GM23338 (cell line): ENCODE measurements around the gene MROH2A. TPM values are rescaled to one million over a fixed set of nuclear protein-coding genes. Genes with fewer than 3 reads are reported as not detected.

Experiments used
- ATAC-seq: fragments of 200-7000 bp; cut with Tn5 transposase; 3 replicates; pipeline ENCODE4 v1.9.1; 2020
- DNase-seq: peaks from one replicate; pipeline ENCODE4 v3.0.0-alpha.2; 2015; ENCODE audit warnings: low spot score
- H2AFZ ChIP-seq: fragments of 200-600 bp; sonication (generic); 2 replicates; pipeline ENCODE4 v1.8.0; 2016; ENCODE audit warnings: antibody characterized with exemption, mild to moderate bottlenecking, moderate library complexity
- H3F3A ChIP-seq: fragments of 200-600 bp; sonication (generic); replicated peaks from 2 replicates; pipeline ENCODE4 v1.8.0; 2017; ENCODE audit warnings: antibody characterized with exemption, mixed run types, low read depth
- H3K27ac ChIP-seq: fragments of 200-600 bp; sonication (generic); 2 replicates; pipeline ENCODE4 v1.6.1; 2016; ENCODE audit warnings: low read depth
- H3K27me3 ChIP-seq: fragments of 200-600 bp; sonication (generic); 2 replicates; pipeline ENCODE4 v1.8.0; 2016; ENCODE audit warnings: mild to moderate bottlenecking, mixed run types, moderate library complexity; ENCODE audit not compliant: insufficient read depth
- H3K36me3 ChIP-seq: fragments of 200-600 bp; sonication (generic); 2 replicates; pipeline ENCODE4 v1.8.0; 2016; ENCODE audit warnings: mild to moderate bottlenecking; ENCODE audit not compliant: insufficient read depth
- H3K4me1 ChIP-seq: fragments of 200-600 bp; sonication (generic); 2 replicates; pipeline ENCODE4 v1.8.0; 2016; ENCODE audit warnings: mild to moderate bottlenecking, moderate library complexity; ENCODE audit not compliant: insufficient read depth
- H3K4me2 ChIP-seq: fragments of 200-600 bp; sonication (generic); 2 replicates; pipeline ENCODE4 v1.7.1; 2017; ENCODE audit warnings: mixed run types
- H3K4me3 ChIP-seq: fragments of 200-600 bp; sonication (generic); 2 replicates; pipeline ENCODE4 v1.6.1; 2016; ENCODE audit warnings: mixed run types
- H3K79me2 ChIP-seq: fragments of 200-600 bp; sonication (generic); replicated peaks from 2 replicates; pipeline ENCODE4 v1.8.0; 2017; ENCODE audit warnings: mild to moderate bottlenecking; ENCODE audit not compliant: insufficient read depth
- H3K9me2 ChIP-seq: fragments of 200-600 bp; sonication (generic); 2 replicates; pipeline ENCODE4 v1.8.0; 2017; ENCODE audit not compliant: insufficient read depth
- H4K20me1 ChIP-seq: fragments of 200-600 bp; sonication (generic); replicated peaks from 2 replicates; pipeline ENCODE4 v1.8.0; 2017; ENCODE audit warnings: mild to moderate bottlenecking; ENCODE audit not compliant: insufficient read depth
- H3K27ac Mint-ChIP-seq: 2 replicates; pipeline ENCODE4 v1.8.0; 2020; ENCODE audit warnings: inconsistent platforms, mild to moderate bottlenecking, moderate library complexity, mixed read lengths
- H3K27me3 Mint-ChIP-seq: 3 replicates; pipeline ENCODE4 v1.8.0; 2022; ENCODE audit warnings: low read depth, mild to moderate bottlenecking, moderate library complexity, mixed read lengths, inconsistent platforms; ENCODE audit not compliant: insufficient read depth, poor library complexity
- H3K36me3 Mint-ChIP-seq: 3 replicates; pipeline ENCODE4 v1.8.0; 2021; ENCODE audit warnings: low read depth, mild to moderate bottlenecking, inconsistent platforms, moderate library complexity, mixed read lengths
- H3K4me1 Mint-ChIP-seq: 3 replicates; pipeline ENCODE4 v1.8.0; 2020; ENCODE audit warnings: mild to moderate bottlenecking, inconsistent platforms, mixed read lengths
- H3K4me3 Mint-ChIP-seq: 3 replicates; pipeline ENCODE4 v1.8.0; 2021; ENCODE audit warnings: moderate library complexity, mild to moderate bottlenecking, inconsistent platforms, mixed read lengths
- H3K9me3 Mint-ChIP-seq: 3 replicates; pipeline ENCODE4 v1.8.0; 2020; ENCODE audit warnings: moderate library complexity, mild to moderate bottlenecking, inconsistent platforms, mixed read lengths
- CREB1 ChIP-seq: fragments of 250-450 bp; sonication (Bioruptor Pico); IDR thresholded peaks from 2 replicates; pipeline ENCODE4 v1.5.0; 2020; ENCODE audit warnings: low read depth, mild to moderate bottlenecking, moderate library complexity
- CTCF ChIP-seq, 2 experiments: fragments of 200-600 bp in 1 of 2; sonication (generic) in 1 of 2; conservative IDR thresholded peaks; 2 replicates each; pipeline versions ENCODE4 v1.5.1 to v1.6.1; 2016 to 2017; ENCODE audit warnings: antibody characterized with exemption in 2 of 2, low read depth in 2 of 2, mild to moderate bottlenecking in 2 of 2, moderate library complexity in 1 of 2
- ETS1 ChIP-seq: IDR thresholded peaks from 2 replicates; pipeline ENCODE4 v1.6.1; 2016; ENCODE audit warnings: antibody characterized with exemption
- EZH2 ChIP-seq: fragments of 200-600 bp; sonication (generic); IDR thresholded peaks from one replicate; pipeline ENCODE4 v1.8.0; 2017; ENCODE audit warnings: antibody characterized with exemption, mild to moderate bottlenecking, low read depth; ENCODE audit not compliant: unreplicated experiment
- EZH2phosphoT487 ChIP-seq: fragments of 200-600 bp; sonication (generic); IDR thresholded peaks from one replicate; pipeline ENCODE4 v1.8.1; 2018; ENCODE audit warnings: antibody characterized with exemption; ENCODE audit not compliant: unreplicated experiment
- JUNB ChIP-seq: IDR thresholded peaks from one replicate; pipeline ENCODE4 v1.6.1; 2016; ENCODE audit warnings: antibody characterized with exemption; ENCODE audit not compliant: unreplicated experiment
- NANOG ChIP-seq: IDR thresholded peaks from 2 replicates; pipeline ENCODE4 v1.6.1; 2016; ENCODE audit warnings: antibody characterized with exemption, borderline replicate concordance
- POLR2AphosphoS5 ChIP-seq: IDR thresholded peaks from 2 replicates; pipeline ENCODE4 v1.6.1; 2016; ENCODE audit warnings: antibody characterized with exemption, low read depth
- REST ChIP-seq: IDR thresholded peaks from one replicate; pipeline ENCODE4 v1.6.1; 2018; ENCODE audit warnings: antibody characterized with exemption; ENCODE audit not compliant: unreplicated experiment
- STAT1 ChIP-seq: IDR thresholded peaks from one replicate; pipeline ENCODE4 v1.6.1; 2016; ENCODE audit warnings: antibody characterized with exemption; ENCODE audit not compliant: unreplicated experiment
- ZNF114 ChIP-seq: fragments of 250-450 bp; sonication (Bioruptor Pico); IDR thresholded peaks from 2 replicates; pipeline ENCODE4 v1.5.0; 2020; ENCODE audit warnings: mild to moderate bottlenecking, moderate library complexity
- ZNF331 ChIP-seq: fragments of 250-450 bp; sonication (Bioruptor Pico); IDR thresholded peaks from 2 replicates; pipeline ENCODE4 v1.5.0; 2020; ENCODE audit warnings: low read depth, mild to moderate bottlenecking, moderate library complexity
- polyA plus RNA-seq: library from polyadenylated mRNA; unstranded; fragments of >200 nt; fragmentation: Nextera tagmentation; extraction: Ambion mirVana; gene quantifications from 2 replicates; pipeline ENCODE4 v1.2.1, GENCODE V29; 2016
- total RNA-seq: library from RNA; depleted of rRNA; stranded (reverse); fragments of >200 nt; shearing (Covaris generic); gene quantifications from 2 replicates; pipeline ENCODE4 v1.2.3, GENCODE V29; 2014
- TF ChIP-seq, protein P1 (sequence below): fragments of 250-450 bp; sonication (Bioruptor Pico); IDR thresholded peaks from 2 replicates; pipeline ENCODE4 v1.5.0; 2020; ENCODE audit warnings: mild to moderate bottlenecking, moderate library complexity

MROH2A gene
- total and polyA plus RNA-seq, 2 experiments from 2014 or later, result not detected

- Histone ChIP-seq H3K79me2 (no peaks in the 10 kb centered on the region), H3F3A (no peaks in the 10 kb centered on the region), H3K36me3 (no peaks in the 10 kb centered on the region), H3K27ac (no peak overlapping the region), H4K20me1 (no peaks in the 10 kb centered on the region), H3K4me1 (no peaks in the 10 kb centered on the region), H3K9me2 (no peaks in the 10 kb centered on the region; the same call in 1 of the 2 replicates), H2AFZ (no peak overlapping the region), H3K27me3 (no peaks in the 10 kb centered on the region), H3K4me3 (no peak overlapping the region), H3K4me2 (no peak overlapping the region)
- TF ChIP-seq JUNB, result no peak
- TF ChIP-seq ZNF114 (CRISPR knock-in tag), result no peak
- TF ChIP-seq CTCF (conservative IDR thresholded peaks at IDR 0.05; ENCODE audit: low read depth in 2 of 2), result no peak
- no peak for TF ChIP-seq EZH2
- no peak for TF ChIP-seq STAT1
- no peak for TF ChIP-seq CREB1 (CRISPR knock-in tag)
- TF ChIP-seq ETS1, result no peak
- TF ChIP-seq, protein P1, sequence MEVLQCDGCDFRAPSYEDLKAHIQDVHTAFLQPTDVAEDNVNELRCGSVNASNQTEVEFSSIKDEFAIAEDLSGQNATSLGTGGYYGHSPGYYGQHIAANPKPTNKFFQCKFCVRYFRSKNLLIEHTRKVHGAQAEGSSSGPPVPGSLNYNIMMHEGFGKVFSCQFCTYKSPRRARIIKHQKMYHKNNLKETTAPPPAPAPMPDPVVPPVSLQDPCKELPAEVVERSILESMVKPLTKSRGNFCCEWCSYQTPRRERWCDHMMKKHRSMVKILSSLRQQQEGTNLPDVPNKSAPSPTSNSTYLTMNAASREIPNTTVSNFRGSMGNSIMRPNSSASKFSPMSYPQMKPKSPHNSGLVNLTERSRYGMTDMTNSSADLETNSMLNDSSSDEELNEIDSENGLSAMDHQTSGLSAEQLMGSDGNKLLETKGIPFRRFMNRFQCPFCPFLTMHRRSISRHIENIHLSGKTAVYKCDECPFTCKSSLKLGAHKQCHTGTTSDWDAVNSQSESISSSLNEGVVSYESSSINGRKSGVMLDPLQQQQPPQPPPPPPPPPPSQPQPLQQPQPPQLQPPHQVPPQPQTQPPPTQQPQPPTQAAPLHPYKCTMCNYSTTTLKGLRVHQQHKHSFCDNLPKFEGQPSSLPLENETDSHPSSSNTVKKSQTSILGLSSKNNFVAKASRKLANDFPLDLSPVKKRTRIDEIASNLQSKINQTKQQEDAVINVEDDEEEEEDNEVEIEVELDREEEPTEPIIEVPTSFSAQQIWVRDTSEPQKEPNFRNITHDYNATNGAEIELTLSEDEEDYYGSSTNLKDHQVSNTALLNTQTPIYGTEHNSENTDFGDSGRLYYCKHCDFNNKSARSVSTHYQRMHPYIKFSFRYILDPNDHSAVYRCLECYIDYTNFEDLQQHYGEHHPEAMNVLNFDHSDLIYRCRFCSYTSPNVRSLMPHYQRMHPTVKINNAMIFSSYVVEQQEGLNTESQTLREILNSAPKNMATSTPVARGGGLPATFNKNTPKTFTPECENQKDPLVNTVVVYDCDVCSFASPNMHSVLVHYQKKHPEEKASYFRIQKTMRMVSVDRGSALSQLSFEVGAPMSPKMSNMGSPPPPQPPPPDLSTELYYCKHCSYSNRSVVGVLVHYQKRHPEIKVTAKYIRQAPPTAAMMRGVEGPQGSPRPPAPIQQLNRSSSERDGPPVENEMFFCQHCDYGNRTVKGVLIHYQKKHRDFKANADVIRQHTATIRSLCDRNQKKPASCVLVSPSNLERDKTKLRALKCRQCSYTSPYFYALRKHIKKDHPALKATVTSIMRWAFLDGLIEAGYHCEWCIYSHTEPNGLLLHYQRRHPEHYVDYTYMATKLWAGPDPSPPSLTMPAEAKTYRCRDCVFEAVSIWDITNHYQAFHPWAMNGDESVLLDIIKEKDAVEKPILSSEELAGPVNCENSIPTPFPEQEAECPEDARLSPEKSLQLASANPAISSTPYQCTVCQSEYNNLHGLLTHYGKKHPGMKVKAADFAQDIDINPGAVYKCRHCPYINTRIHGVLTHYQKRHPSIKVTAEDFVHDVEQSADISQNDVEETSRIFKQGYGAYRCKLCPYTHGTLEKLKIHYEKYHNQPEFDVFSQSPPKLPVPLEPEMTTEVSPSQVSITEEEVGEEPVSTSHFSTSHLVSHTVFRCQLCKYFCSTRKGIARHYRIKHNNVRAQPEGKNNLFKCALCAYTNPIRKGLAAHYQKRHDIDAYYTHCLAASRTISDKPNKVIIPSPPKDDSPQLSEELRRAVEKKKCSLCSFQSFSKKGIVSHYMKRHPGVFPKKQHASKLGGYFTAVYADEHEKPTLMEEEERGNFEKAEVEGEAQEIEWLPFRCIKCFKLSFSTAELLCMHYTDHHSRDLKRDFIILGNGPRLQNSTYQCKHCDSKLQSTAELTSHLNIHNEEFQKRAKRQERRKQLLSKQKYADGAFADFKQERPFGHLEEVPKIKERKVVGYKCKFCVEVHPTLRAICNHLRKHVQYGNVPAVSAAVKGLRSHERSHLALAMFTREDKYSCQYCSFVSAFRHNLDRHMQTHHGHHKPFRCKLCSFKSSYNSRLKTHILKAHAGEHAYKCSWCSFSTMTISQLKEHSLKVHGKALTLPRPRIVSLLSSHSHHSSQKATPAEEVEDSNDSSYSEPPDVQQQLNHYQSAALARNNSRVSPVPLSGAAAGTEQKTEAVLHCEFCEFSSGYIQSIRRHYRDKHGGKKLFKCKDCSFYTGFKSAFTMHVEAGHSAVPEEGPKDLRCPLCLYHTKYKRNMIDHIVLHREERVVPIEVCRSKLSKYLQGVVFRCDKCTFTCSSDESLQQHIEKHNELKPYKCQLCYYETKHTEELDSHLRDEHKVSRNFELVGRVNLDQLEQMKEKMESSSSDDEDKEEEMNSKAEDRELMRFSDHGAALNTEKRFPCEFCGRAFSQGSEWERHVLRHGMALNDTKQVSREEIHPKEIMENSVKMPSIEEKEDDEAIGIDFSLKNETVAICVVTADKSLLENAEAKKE (CRISPR knock-in tag), result no peak
- no peak for TF ChIP-seq NANOG
- TF ChIP-seq REST, result no peak
- no peak for TF ChIP-seq ZNF331 (CRISPR knock-in tag)
- TF ChIP-seq EZH2phosphoT487, result no peak
- TF ChIP-seq POLR2AphosphoS5, result no peak
- H3K36me3 Mint-ChIP-seq, result no peaks in the 10 kb centered on the region
- DNase-seq (no peak), ATAC-seq (no peak)
- no peak overlapping the region for H3K4me3 Mint-ChIP-seq
- peaks cover 7% of the 10 kb centered on the region; the same call in 1 of the 3 replicates for H3K9me3 Mint-ChIP-seq
- no peaks in the 10 kb centered on the region; the same call in 2 of the 3 replicates for H3K4me1 Mint-ChIP-seq
- H3K27me3 Mint-ChIP-seq, result no peaks in the 10 kb centered on the region
- H3K27ac Mint-ChIP-seq, result no peak overlapping the region
Observed at GRCh38 chr2:233758141-233758540, 20.0 kb upstream of the MROH2A start.
